ENCODE measurements around the gene HNRNPL. TPM values are rescaled to one million over a fixed set of nuclear protein-coding genes. Genes with fewer than 3 reads are reported as not detected.

Gene HNRNPL
- total and polyA plus RNA-seq, 9 of the 15 experiments (the other 6 are each of a cell fraction or from before 2014, with no cell fraction given), result 39.5 to 610 (median 299) TPM

DNA sequence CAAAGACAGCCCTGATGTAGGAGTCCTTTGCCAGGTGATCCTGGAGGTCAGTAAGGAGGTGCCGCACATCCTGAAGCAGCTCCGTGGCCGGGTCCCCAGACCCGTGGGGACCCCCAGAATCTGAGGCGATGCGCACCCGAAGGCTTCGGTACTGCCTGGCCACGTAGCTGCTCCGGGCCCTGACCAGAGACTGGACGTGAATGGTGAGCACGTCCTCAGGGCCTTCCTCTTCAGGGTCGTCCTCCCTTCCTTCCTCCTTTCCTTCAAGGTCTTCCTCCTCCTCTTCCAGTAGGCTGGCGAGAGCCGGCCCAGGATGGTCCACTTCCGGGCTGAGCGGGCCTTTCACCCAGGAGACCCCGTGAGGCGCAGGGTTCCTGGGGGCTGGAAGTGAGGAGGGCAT lies 20.8 kb upstream of the HNRNPL start (continued):
- no peak for TF ChIP-seq ZBTB8A (IDR thresholded peaks at IDR 0.05; ENCODE audit: partially characterized antibody)
- TF ChIP-seq SNIP1 (IDR thresholded peaks at IDR 0.05; ENCODE audit: low read depth), result no peak
- no peak for TF ChIP-seq DMBX1 (CRISPR knock-in tag; IDR thresholded peaks at IDR 0.05; ENCODE audit: borderline replicate concordance)
- no peak for TF ChIP-seq POLR2B (IDR thresholded peaks at IDR 0.05; ENCODE audit: low read depth, partially characterized antibody)
- no peak for TF ChIP-seq ZNF644 (tag; IDR thresholded peaks at IDR 0.05; ENCODE audit: low read depth)

DNA sequence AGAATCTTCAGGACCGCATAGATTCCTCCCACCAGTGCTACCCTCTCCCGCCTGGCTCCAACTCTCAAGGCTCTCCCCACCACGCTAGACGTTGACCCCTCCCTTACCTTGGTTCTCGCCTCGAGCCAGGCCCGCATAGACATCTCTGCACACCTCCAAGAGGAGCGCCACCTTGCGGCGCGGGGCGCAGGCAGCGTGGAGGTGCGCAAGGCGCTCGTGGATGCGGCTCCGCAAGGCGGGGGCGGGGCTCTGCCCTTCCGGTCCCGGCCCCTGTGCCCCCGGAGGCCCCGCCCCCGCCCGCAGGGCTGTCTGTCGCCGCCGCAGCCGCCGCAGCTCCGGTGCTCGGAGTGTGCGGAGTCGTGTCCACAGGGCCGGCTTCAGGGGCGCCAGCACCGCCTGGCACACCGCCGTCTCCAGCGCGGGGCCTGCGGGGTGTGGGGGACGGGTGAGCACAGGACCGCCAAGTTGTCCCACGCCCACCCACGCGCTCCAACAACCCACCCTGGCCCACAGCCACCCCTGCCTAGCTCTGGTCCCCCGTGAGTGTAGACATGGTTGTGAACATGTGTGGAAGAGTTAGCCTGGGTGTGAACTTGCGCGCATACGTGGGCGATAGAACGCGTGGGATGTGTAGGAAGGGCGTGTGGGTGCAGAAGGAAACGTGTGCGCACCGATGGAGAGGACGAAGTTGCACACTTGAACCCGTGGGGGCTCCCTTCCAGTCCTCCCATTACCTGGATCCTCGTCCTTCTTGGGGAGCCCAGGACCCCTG lies 20.2 kb upstream of the HNRNPL start:
- Histone ChIP-seq H3K4me3 (no peak overlapping the region), H3K27me3 (ENCODE audit: control insufficient read depth in 2 of 2, insufficient read depth in 2 of 2, low read length in 2 of 2) (no peaks in the 10 kb centered on the region), H3K36me3 (ENCODE audit: control insufficient read depth, insufficient read depth, low read length) (no peaks in the 10 kb centered on the region), H3K27ac (ENCODE audit: extremely low read depth, low read depth, low read length) (no peak overlapping the region), H3K9me1 (ENCODE audit: control insufficient read depth, insufficient read depth, low read length) (no peaks in the 10 kb centered on the region), H4K20me1 (replicated peaks; ENCODE audit: control insufficient read depth, insufficient read depth, low read length) (no peaks in the 10 kb centered on the region), H2AFZ (ENCODE audit: low read depth, low read length) (no peak overlapping the region), H3K9me3 (replicated peaks; ENCODE audit: control insufficient read depth, insufficient read depth, low read depth, low read length) (no peaks in the 10 kb centered on the region), H3K4me2 (ENCODE audit: insufficient read depth, low read length) (no peak overlapping the region), H3K79me2 (ENCODE audit: control insufficient read depth, insufficient read depth, low read length) (no peaks in the 10 kb centered on the region), H3K9ac (ENCODE audit: insufficient read depth in 1 of 2, low read depth in 2 of 2, low read length in 2 of 2) (no peak overlapping the region), H3K4me1 (replicated peaks in 1 of 2; ENCODE audit: control insufficient read depth in 2 of 2, insufficient read depth in 2 of 2, low read length in 2 of 2) (peaks cover 0 to 31% of the 10 kb centered on the region in 2 experiments; a peak in 3 of 5 replicates)
- TF ChIP-seq EGR1 (conservative IDR thresholded peaks at IDR 0.05) (peak; percentile 61), ZNF584 (CRISPR knock-in tag; IDR thresholded peaks at IDR 0.05; ENCODE audit: low read depth) (no peak)
- BruUV-seq (replicated peaks), result no TSS peak
- in situ Hi-C loops (cut with MboI), result no loop called here
- DNase-seq (ENCODE audit: extremely low read depth in 1 of 4, low spot score in 3 of 4) (no peak), ATAC-seq (no peak), FAIRE-seq (no peak)
- POLR2A ChIA-PET, result interaction anchor here (0.5 to 1.1 kb wide), 2 partner anchors 9 to 23 kb away, joined by 3 read pairs; no protein-coding TSS in a partner anchor
- WGBS (ENCODE audit: insufficient coverage, low coverage, missing lambda C conversion rate), result 88% methylated on average over 38 of the region's 62 CpGs
- intact Hi-C loops (cut with micrococcal nuclease), result no loop called here
- CTCF ChIA-PET (ENCODE audit: low intra/inter-chr PET ratio), result no interaction called here
